GM12872 (cell line): ENCODE results near the gene OPRL1.

Source experiments
- CTCF ChIP-seq: IDR thresholded peaks from 3 replicates; pipeline ENCODE4 v1.5.1; 2011; ENCODE audit warnings: low read depth, mild to moderate bottlenecking, low read length, moderate library complexity; ENCODE audit not compliant: insufficient read depth

Gene OPRL1

GRCh38 chr20:64062596-64063388 lies 17.1 kb upstream of the OPRL1 start, which contains the start of gene TCEA2:
Gene TCEA2, plus strand, starts transcription at chr20:64063198. Its CDS starts 115 bp downstream, at chr20:64063313.
- TF ChIP-seq CTCF, result no peak

- no peak for TF ChIP-seq CTCF
Measured at GRCh38 chr20:64063389-64064144, 16.3 kb upstream of the OPRL1 start.

- TF ChIP-seq CTCF, result no peak
Measured at GRCh38 chr20:64064145-64064698, 15.7 kb upstream of the OPRL1 start.

DNA sequence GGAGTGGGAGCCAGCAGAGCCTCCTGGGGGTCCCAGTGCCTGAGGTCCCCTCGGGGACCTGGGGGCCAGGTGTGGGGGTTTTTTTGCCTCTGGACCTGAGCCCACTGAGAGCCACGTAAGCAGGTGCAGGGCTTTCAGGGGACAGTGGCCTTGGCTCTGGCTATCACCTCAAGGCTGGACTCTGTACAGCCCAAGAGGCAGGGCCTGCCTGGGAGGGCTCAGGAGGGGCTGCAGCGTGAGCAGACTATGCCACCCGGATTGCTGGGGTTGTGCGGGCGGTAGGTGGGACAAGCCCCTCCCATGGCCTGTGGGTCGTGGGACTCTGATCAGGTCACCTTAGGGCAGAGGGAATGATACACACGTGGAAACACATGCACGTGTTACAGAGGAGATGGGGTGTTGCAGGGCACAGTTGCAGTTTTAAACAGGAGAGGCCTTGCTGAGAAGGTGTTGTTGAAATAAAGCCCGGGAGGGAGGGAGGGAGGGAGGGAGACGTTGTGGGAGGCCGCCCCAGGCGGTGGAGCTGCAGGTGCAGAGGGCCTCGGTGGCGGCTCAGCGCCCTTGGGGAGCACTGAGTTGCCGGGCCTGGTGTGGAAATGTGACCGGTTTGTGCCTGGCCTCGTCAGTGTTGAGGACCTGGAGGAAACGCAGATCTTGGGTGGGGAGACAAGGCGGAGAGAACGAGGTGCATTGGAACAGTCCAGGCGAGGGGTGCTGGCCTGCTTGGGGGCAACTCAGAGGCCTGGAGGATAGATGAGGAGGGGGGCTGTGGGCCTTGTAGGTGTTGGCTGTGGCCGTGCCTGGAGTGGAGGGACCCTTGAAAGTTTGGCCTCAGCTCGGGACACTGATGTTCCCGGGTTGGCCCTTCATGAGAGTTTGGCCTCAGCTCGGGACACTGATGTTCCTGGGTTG lies 14.6 kb upstream of the OPRL1 start:
- no peak for TF ChIP-seq CTCF

DNA sequence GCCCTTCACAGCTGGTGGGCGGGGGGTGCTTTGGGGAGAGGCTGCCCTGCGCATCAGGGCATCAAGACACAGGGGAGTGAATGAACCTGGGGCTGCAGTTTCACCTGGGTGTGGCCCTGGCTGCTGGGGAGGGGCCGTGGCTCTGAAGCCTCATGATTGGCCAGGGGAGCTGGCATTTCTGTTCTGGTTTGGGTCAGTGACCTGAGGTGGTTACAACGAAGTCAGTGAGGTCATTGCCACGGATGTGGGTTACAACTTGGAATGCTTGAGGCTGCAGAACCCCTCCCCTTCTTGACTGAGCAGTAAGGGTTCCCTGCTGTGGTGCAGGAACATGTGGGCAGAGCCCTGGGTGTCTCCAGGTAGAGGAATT lies 13.9 kb upstream of the OPRL1 start:
- TF ChIP-seq CTCF, result no peak

GRCh38 chr20:64067005-64067632 lies 12.8 kb upstream of the OPRL1 start:
- TF ChIP-seq CTCF, result no peak
